ENCODE measurements around the gene SND1. TPM values are rescaled to one million over a fixed set of nuclear protein-coding genes. Genes with fewer than 3 reads are reported as not detected.

The SND1 gene
- total RNA-seq, 2 experiments from 2014 or later: 169 to 174 TPM

- no peak for ATAC-seq
- DNase-seq: no peak
- Mint-ChIP-seq H3K4me1 (ENCODE audit: low read depth) (peaks cover 2% of the 10 kb centered on the region), H3K27me3 (ENCODE audit: low read depth) (no peaks in the 10 kb centered on the region), H3K27ac (no peak overlapping the region), H3K4me3 (no peak overlapping the region), H3K9me3 (ENCODE audit: insufficient read depth) (no peaks in the 10 kb centered on the region), H3K36me3 (ENCODE audit: low read depth) (peaks cover 35% of the 10 kb centered on the region)
- POLR2A ChIA-PET: no interaction called here
- CTCF ChIA-PET: interaction anchor here (1.0 to 1.3 kb wide), 2 partner anchors 16 to 139 kb away, joined by 3 read pairs; partner anchors contain the start of gene LRRC4
Observed at GRCh38 chr7:127892488-127893314, 240.7 kb downstream of the SND1 start.

GRCh38 chr7:127893547-127893946 is 241.6 kb downstream of the SND1 start:
- ChIA-PET POLR2A (no interaction called here), CTCF (interaction anchor here (1.3 kb wide), 1 partner anchor 138 kb away, joined by 3 read pairs; the partner anchor contains the start of gene LRRC4)
- Mint-ChIP-seq H3K4me1 (ENCODE audit: low read depth) (peaks cover 2% of the 10 kb centered on the region), H3K9me3 (ENCODE audit: insufficient read depth) (no peaks in the 10 kb centered on the region), H3K36me3 (ENCODE audit: low read depth) (peaks cover 33% of the 10 kb centered on the region), H3K27me3 (ENCODE audit: low read depth) (no peaks in the 10 kb centered on the region), H3K4me3 (no peak overlapping the region), H3K27ac (no peak overlapping the region)
- DNase-seq: no peak
- no peak for ATAC-seq

GRCh38 chr7:127894588-127894987 is 242.6 kb downstream of the SND1 start:
- H3K4me3 Mint-ChIP-seq: no peak overlapping the region
- H3K27ac Mint-ChIP-seq: no peak overlapping the region
- no peak for DNase-seq
- POLR2A ChIA-PET: no interaction called here
- CTCF ChIA-PET: interaction anchor here (2.6 kb wide), 1 partner anchor 12 kb away, joined by 13 read pairs; no protein-coding TSS in a partner anchor
- H3K27me3 Mint-ChIP-seq (ENCODE audit: low read depth): no peaks in the 10 kb centered on the region
- H3K36me3 Mint-ChIP-seq (ENCODE audit: low read depth): peaks cover 35% of the 10 kb centered on the region
- peaks cover 5% of the 10 kb centered on the region for H3K4me1 Mint-ChIP-seq (ENCODE audit: low read depth)
- H3K9me3 Mint-ChIP-seq (ENCODE audit: insufficient read depth): no peaks in the 10 kb centered on the region
- ATAC-seq: no peak

GRCh38 chr7:127895360-127895759 is 243.4 kb downstream of the SND1 start:
- Mint-ChIP-seq H3K4me1 (ENCODE audit: low read depth) (peaks cover 9% of the 10 kb centered on the region), H3K4me3 (no peak overlapping the region), H3K27me3 (ENCODE audit: low read depth) (no peaks in the 10 kb centered on the region), H3K9me3 (ENCODE audit: insufficient read depth) (no peaks in the 10 kb centered on the region), H3K36me3 (ENCODE audit: low read depth) (peaks cover 30% of the 10 kb centered on the region), H3K27ac (no peak overlapping the region)
- no peak for DNase-seq
- CTCF ChIA-PET: interaction anchor here (0.6 to 2.6 kb wide), 2 partner anchors 11 to 25 kb away, joined by 3 to 13 read pairs; no protein-coding TSS in a partner anchor
- no peak for ATAC-seq
- POLR2A ChIA-PET: interaction anchor here (0.6 kb wide), 1 partner anchor 44 kb away, joined by 3 read pairs; no protein-coding TSS in a partner anchor

GRCh38 chr7:127895814-127896280 is 243.9 kb downstream of the SND1 start:
- no peaks in the 10 kb centered on the region for H3K9me3 Mint-ChIP-seq (ENCODE audit: insufficient read depth)
- H3K27ac Mint-ChIP-seq: no peak overlapping the region
- peaks cover 27% of the 10 kb centered on the region for H3K36me3 Mint-ChIP-seq (ENCODE audit: low read depth)
- H3K4me1 Mint-ChIP-seq (ENCODE audit: low read depth): peaks cover 11% of the 10 kb centered on the region
- no peak overlapping the region for H3K4me3 Mint-ChIP-seq
- CTCF ChIA-PET: interaction anchor here (0.6 to 2.6 kb wide), 2 partner anchors 10 to 24 kb away, joined by 3 to 13 read pairs; no protein-coding TSS in a partner anchor
- no peak for DNase-seq
- ATAC-seq: no peak
- no peaks in the 10 kb centered on the region for H3K27me3 Mint-ChIP-seq (ENCODE audit: low read depth)
- POLR2A ChIA-PET: no interaction called here

- H3K4me3 Mint-ChIP-seq: no peak overlapping the region
- ChIA-PET CTCF (interaction anchor here (2.6 kb wide), 1 partner anchor 10 kb away, joined by 13 read pairs; no protein-coding TSS in a partner anchor), POLR2A (no interaction called here)
- peaks cover 19% of the 10 kb centered on the region for H3K4me1 Mint-ChIP-seq (ENCODE audit: low read depth)
- H3K27ac Mint-ChIP-seq: no peak overlapping the region
- peaks cover 22% of the 10 kb centered on the region for H3K36me3 Mint-ChIP-seq (ENCODE audit: low read depth)
- no peaks in the 10 kb centered on the region for H3K27me3 Mint-ChIP-seq (ENCODE audit: low read depth)
- ATAC-seq (no peak), DNase-seq (no peak)
- H3K9me3 Mint-ChIP-seq (ENCODE audit: insufficient read depth): no peaks in the 10 kb centered on the region
Observed at GRCh38 chr7:127896659-127897058, 244.7 kb downstream of the SND1 start.

GRCh38 chr7:127897704-127898454 is 245.9 kb downstream of the SND1 start:
- Mint-ChIP-seq H3K27me3 (ENCODE audit: low read depth) (no peaks in the 10 kb centered on the region), H3K9me3 (ENCODE audit: insufficient read depth) (no peaks in the 10 kb centered on the region), H3K27ac (no peak overlapping the region), H3K36me3 (ENCODE audit: low read depth) (peaks cover 15% of the 10 kb centered on the region), H3K4me3 (no peak overlapping the region), H3K4me1 (ENCODE audit: low read depth) (peaks cover 25% of the 10 kb centered on the region)
- no peak for ATAC-seq
- ChIA-PET POLR2A (no interaction called here), CTCF (no interaction called here)
- no peak for DNase-seq

- H3K27me3 Mint-ChIP-seq (ENCODE audit: low read depth): no peaks in the 10 kb centered on the region
- H3K4me3 Mint-ChIP-seq: no peak overlapping the region
- POLR2A ChIA-PET: no interaction called here
Observed at GRCh38 chr7:127899411-127899810, 247.4 kb downstream of the SND1 start.

GRCh38 chr7:127900141-127900540 is 248.1 kb downstream of the SND1 start:
- H3K4me1 Mint-ChIP-seq (ENCODE audit: low read depth): peaks cover 31% of the 10 kb centered on the region
- H3K27me3 Mint-ChIP-seq (ENCODE audit: low read depth): no peaks in the 10 kb centered on the region
- H3K36me3 Mint-ChIP-seq (ENCODE audit: low read depth): peaks cover 12% of the 10 kb centered on the region
- ATAC-seq: no peak
- H3K4me3 Mint-ChIP-seq: no peak overlapping the region
- CTCF ChIA-PET: no interaction called here
- no peaks in the 10 kb centered on the region for H3K9me3 Mint-ChIP-seq (ENCODE audit: insufficient read depth)
- no peak overlapping the region for H3K27ac Mint-ChIP-seq
- POLR2A ChIA-PET: no interaction called here
- no peak for DNase-seq

More at GRCh38 chr7:127899411-127899810, 247.4 kb downstream of the SND1 start:
- CTCF ChIA-PET: no interaction called here
- Mint-ChIP-seq H3K9me3 (ENCODE audit: insufficient read depth) (no peaks in the 10 kb centered on the region), H3K36me3 (ENCODE audit: low read depth) (peaks cover 8% of the 10 kb centered on the region), H3K4me1 (ENCODE audit: low read depth) (peaks cover 25% of the 10 kb centered on the region), H3K27ac (peak overlapping the region; percentile 8)
- ATAC-seq (no peak), DNase-seq (no peak)

- DNase-seq (no peak), ATAC-seq (no peak)
- Mint-ChIP-seq H3K36me3 (ENCODE audit: low read depth) (peaks cover 16% of the 10 kb centered on the region), H3K4me3 (no peak overlapping the region), H3K27me3 (ENCODE audit: low read depth) (no peaks in the 10 kb centered on the region), H3K4me1 (ENCODE audit: low read depth) (peaks cover 40% of the 10 kb centered on the region), H3K9me3 (ENCODE audit: insufficient read depth) (no peaks in the 10 kb centered on the region), H3K27ac (peak overlapping the region; percentile 8)
- ChIA-PET POLR2A (no interaction called here), CTCF (no interaction called here)
Observed at GRCh38 chr7:127900732-127901685, 249.0 kb downstream of the SND1 start.

All from activated CD8-positive, alpha-beta T cell treated with anti-CD3 and anti-CD28 coated beads, Interleukin-2, amount 10 ng/mL, durations not matched to agents 7 days and 5 days (primary cell).